Trophoblast cell (in vitro differentiated cells and primary cell): ENCODE data around the gene DNAJB6.

Source experiments
- DNase-seq, 2 donors: peaks; one replicate each; pipeline ENCODE4 v3.0.0-alpha.2; 2016
- H2AFZ ChIP-seq: 2 replicates; pipeline ENCODE4 v1.6.1; 2013; ENCODE audit warnings: low read length, moderate library complexity, mild to moderate bottlenecking; ENCODE audit not compliant: insufficient read depth, poor library complexity
- H2AK5ac ChIP-seq: 2 replicates; pipeline ENCODE4 v1.6.1; 2013; ENCODE audit warnings: mild to moderate bottlenecking, low read length
- H2BK120ac ChIP-seq: 2 replicates; pipeline ENCODE4 v1.6.1; 2013; ENCODE audit warnings: low read length, mild to moderate bottlenecking, moderate library complexity; ENCODE audit not compliant: insufficient read depth, poor library complexity
- H2BK12ac ChIP-seq: 2 replicates; pipeline ENCODE4 v1.6.1; 2013; ENCODE audit warnings: mild to moderate bottlenecking, low read length, moderate library complexity
- H2BK5ac ChIP-seq: 2 replicates; pipeline ENCODE4 v1.6.1; 2013; ENCODE audit warnings: low read length, low read depth, moderate library complexity, mild to moderate bottlenecking; ENCODE audit not compliant: poor library complexity
- H3K14ac ChIP-seq: 2 replicates; pipeline ENCODE4 v1.6.1; 2013; ENCODE audit warnings: mild to moderate bottlenecking, low read length
- H3K18ac ChIP-seq: 2 replicates; pipeline ENCODE4 v1.6.1; 2013; ENCODE audit warnings: mild to moderate bottlenecking, low read length
- H3K23ac ChIP-seq: 2 replicates; pipeline ENCODE4 v1.6.1; 2013; ENCODE audit warnings: low read length
- H3K27ac ChIP-seq: 2 replicates; pipeline ENCODE4 v1.5.1; 2013; ENCODE audit warnings: low read depth, mild to moderate bottlenecking, inconsistent platforms, low read length, moderate library complexity
- H3K27me3 ChIP-seq: 2 replicates; pipeline ENCODE4 v1.6.1; 2013; ENCODE audit warnings: inconsistent platforms, mild to moderate bottlenecking, low read length, moderate library complexity; ENCODE audit not compliant: insufficient read depth
- H3K36me3 ChIP-seq, 2 experiments: 1 replicate in 1 of 2; 2 replicates in 1 of 2; pipeline ENCODE4 v1.6.1; 2013; ENCODE audit warnings: low read length in 2 of 2, mild to moderate bottlenecking in 2 of 2, moderate library complexity in 1 of 2; ENCODE audit not compliant: insufficient read depth in 2 of 2, control insufficient read depth in 1 of 2
- H3K4ac ChIP-seq: 2 replicates; pipeline ENCODE4 v1.6.1; 2013; ENCODE audit warnings: low read depth, mild to moderate bottlenecking, low read length, moderate library complexity
- H3K4me1 ChIP-seq, 2 experiments: 1 replicate in 1 of 2; 2 replicates in 1 of 2; pipeline ENCODE4 v1.6.1; 2013; ENCODE audit warnings: low read length in 2 of 2, mild to moderate bottlenecking in 2 of 2, moderate library complexity in 1 of 2; ENCODE audit not compliant: insufficient read depth in 2 of 2, control insufficient read depth in 1 of 2
- H3K4me2 ChIP-seq: 2 replicates; pipeline ENCODE4 v1.6.1; 2013; ENCODE audit warnings: inconsistent platforms, mild to moderate bottlenecking, low read length, moderate library complexity
- H3K4me3 ChIP-seq: 2 replicates; pipeline ENCODE4 v1.5.1; 2013; ENCODE audit warnings: mild to moderate bottlenecking, low read depth, low read length, inconsistent platforms
- H3K79me1 ChIP-seq: one replicate; pipeline ENCODE4 v1.6.1; 2013; ENCODE audit warnings: low read length
- H3K79me2 ChIP-seq: 2 replicates; pipeline ENCODE4 v1.6.1; 2013; ENCODE audit warnings: low read length, mild to moderate bottlenecking; ENCODE audit not compliant: control insufficient read depth, insufficient read depth, poor library complexity
- H3K9ac ChIP-seq: 2 replicates; pipeline ENCODE4 v1.6.1; 2013; ENCODE audit warnings: mild to moderate bottlenecking, low read length
- H3K9me3 ChIP-seq: 2 replicates; pipeline ENCODE4 v1.6.1; 2013; ENCODE audit warnings: low read depth, mild to moderate bottlenecking, control low read depth, inconsistent platforms, low read length; ENCODE audit not compliant: insufficient read depth
- H4K12ac ChIP-seq: 2 replicates; pipeline ENCODE4 v1.6.1; 2013; ENCODE audit warnings: low read depth, mild to moderate bottlenecking, low read length, moderate library complexity
- H4K8ac ChIP-seq: 2 replicates; pipeline ENCODE4 v1.6.1; 2013; ENCODE audit warnings: low read depth, mild to moderate bottlenecking, low read length, moderate library complexity
- H4K91ac ChIP-seq: one replicate; pipeline ENCODE4 v1.6.1; 2013; ENCODE audit warnings: low read depth, mild to moderate bottlenecking, low read length, moderate library complexity
- WGBS: extraction: QIAGEN DNeasy Blood & Tissue Kit; methylation state at CpG from one replicate; pipeline ENCODE4 v1.1.7; 2013; ENCODE audit warnings: missing lambda C conversion rate; ENCODE audit not compliant: insufficient read length, insufficient coverage; ENCODE audit errors: extremely low coverage; 5-methylcytosine and 5-hydroxymethylcytosine counted together

The DNAJB6 gene

GRCh38 chr7:157388301-157388700 is 51.5 kb downstream of the DNAJB6 start:
- Histone ChIP-seq H3K4ac (no peak overlapping the region), H2BK5ac (no peak overlapping the region), H4K8ac (no peak overlapping the region), H3K36me3 (peaks cover 29 to 37% of the 10 kb centered on the region in 2 experiments), H3K4me1 (peaks cover 0 to 2% of the 10 kb centered on the region in 2 experiments), H3K18ac (no peak overlapping the region), H3K79me1 (no peaks in the 10 kb centered on the region), H3K9me3 (no peaks in the 10 kb centered on the region), H4K12ac (no peak overlapping the region), H2AK5ac (no peak overlapping the region), H3K27me3 (no peaks in the 10 kb centered on the region), H4K91ac (no peak overlapping the region), H2AFZ (no peak overlapping the region), H3K4me3 (no peak overlapping the region), H2BK120ac (no peak overlapping the region), H3K4me2 (no peak overlapping the region), H3K79me2 (no peaks in the 10 kb centered on the region), H3K14ac (no peak overlapping the region), H3K23ac (no peak overlapping the region), H3K9ac (no peak overlapping the region), H3K27ac (no peak overlapping the region), H2BK12ac (no peak overlapping the region)
- no peak for DNase-seq
- WGBS: no CpG with 5 or more reads among the region's 5 CpGs

- peaks cover 23 to 30% of the 10 kb centered on the region in 2 experiments for H3K36me3 ChIP-seq
- H3K9ac ChIP-seq: no peak overlapping the region
- DNase-seq: peak; percentile 33 to 75
- H3K27ac ChIP-seq: no peak overlapping the region
- no peak overlapping the region for H2BK5ac ChIP-seq
- no peak overlapping the region for H3K18ac ChIP-seq
- H3K27me3 ChIP-seq: no peaks in the 10 kb centered on the region
- H4K91ac ChIP-seq: no peak overlapping the region
- no peaks in the 10 kb centered on the region for H3K79me1 ChIP-seq
- WGBS: no CpG with 5 or more reads among the region's 19 CpGs
- H4K12ac ChIP-seq: no peak overlapping the region
- no peak overlapping the region for H2BK120ac ChIP-seq
- no peak overlapping the region for H3K4me2 ChIP-seq
- H3K14ac ChIP-seq: no peak overlapping the region
- H2AK5ac ChIP-seq: no peak overlapping the region
- H3K4me3 ChIP-seq: no peak overlapping the region
- H2BK12ac ChIP-seq: no peak overlapping the region
- no peak overlapping the region for H3K23ac ChIP-seq
- H4K8ac ChIP-seq: no peak overlapping the region
- peaks cover 0 to 2% of the 10 kb centered on the region in 2 experiments for H3K4me1 ChIP-seq
- peak overlapping the region; percentile 24 for H2AFZ ChIP-seq
- H3K4ac ChIP-seq: peak overlapping the region; percentile 19
- H3K9me3 ChIP-seq: no peaks in the 10 kb centered on the region
- H3K79me2 ChIP-seq: no peaks in the 10 kb centered on the region
These were observed 53.3 kb downstream of the DNAJB6 start for GRCh38 chr7:157389951-157390730.

GRCh38 chr7:157391036-157391710 is 54.4 kb downstream of the DNAJB6 start:
- Histone ChIP-seq H3K27me3 (no peaks in the 10 kb centered on the region), H2AFZ (no peak overlapping the region), H2BK120ac (no peak overlapping the region), H2BK5ac (no peak overlapping the region), H3K4ac (no peak overlapping the region), H3K79me1 (no peaks in the 10 kb centered on the region), H3K14ac (no peak overlapping the region), H4K8ac (no peak overlapping the region), H3K9me3 (no peaks in the 10 kb centered on the region), H3K27ac (no peak overlapping the region), H3K23ac (no peak overlapping the region), H4K12ac (no peak overlapping the region), H3K9ac (no peak overlapping the region), H3K36me3 (peaks cover 23 to 30% of the 10 kb centered on the region in 2 experiments), H2BK12ac (no peak overlapping the region), H2AK5ac (no peak overlapping the region), H3K18ac (peak overlapping the region; percentile 3), H3K4me1 (peaks cover 0 to 2% of the 10 kb centered on the region in 2 experiments), H4K91ac (no peak overlapping the region), H3K79me2 (no peaks in the 10 kb centered on the region), H3K4me2 (no peak overlapping the region), H3K4me3 (no peak overlapping the region)
- WGBS: no CpG with 5 or more reads among the region's 15 CpGs
- peak in 1 of 2 donors; percentile 54 for DNase-seq

GRCh38 chr7:157392256-157393037 is 55.6 kb downstream of the DNAJB6 start:
- Histone ChIP-seq H3K4me3 (no peak overlapping the region), H3K27ac (no peak overlapping the region), H3K79me2 (no peaks in the 10 kb centered on the region), H2BK5ac (no peak overlapping the region), H3K9ac (no peak overlapping the region), H4K91ac (no peak overlapping the region), H3K18ac (no peak overlapping the region), H3K4me1 (peaks cover 6% of the 10 kb centered on the region in 2 experiments), H3K79me1 (no peaks in the 10 kb centered on the region), H2BK12ac (no peak overlapping the region), H3K36me3 (peaks cover 31 to 39% of the 10 kb centered on the region in 2 experiments), H3K23ac (no peak overlapping the region), H4K12ac (no peak overlapping the region), H3K27me3 (no peaks in the 10 kb centered on the region), H2BK120ac (no peak overlapping the region), H4K8ac (no peak overlapping the region), H2AFZ (no peak overlapping the region), H3K14ac (no peak overlapping the region), H3K9me3 (no peaks in the 10 kb centered on the region), H3K4me2 (no peak overlapping the region), H2AK5ac (no peak overlapping the region), H3K4ac (no peak overlapping the region)
- DNase-seq: no peak
- WGBS: no CpG with 5 or more reads among the region's 20 CpGs
